Ascending aorta (tissue), 2 donors: Measurements from ENCODE around the gene CCT7. TPM values are rescaled to one million over a fixed set of nuclear protein-coding genes. Genes with fewer than 3 reads are reported as not detected.
A peak's percentile ranks its signal among the peaks of the same experiment; 100 is the strongest.

Experiments
- DNase-seq, 2 donors: peaks; one replicate each; pipeline ENCODE4 v3.0.0-alpha.2; 2019; ENCODE audit warnings: low spot score in 2 of 2
- H3K27ac ChIP-seq, 2 donors: fragments of 200-600 bp; sonication (generic); one replicate each; pipeline ENCODE4 v1.5.1; 2016 to 2017; ENCODE audit warnings: mild to moderate bottlenecking in 1 of 2
- H3K27me3 ChIP-seq: fragments of 200-600 bp; sonication (generic); one replicate; pipeline ENCODE4 v1.5.1; 2017
- H3K36me3 ChIP-seq, 2 donors: fragments of 200-600 bp; sonication (generic); one replicate each; pipeline ENCODE4 v1.5.1; 2016
- H3K4me1 ChIP-seq, 2 donors: fragments of 200-600 bp; sonication (generic); one replicate each; pipeline ENCODE4 v1.5.1; 2016 to 2017; ENCODE audit warnings: mild to moderate bottlenecking in 1 of 2
- H3K4me3 ChIP-seq, 2 donors: fragments of 200-600 bp; sonication (generic); one replicate each; pipeline ENCODE4 v1.5.1; 2016 to 2017; ENCODE audit warnings: mild to moderate bottlenecking in 1 of 2
- H3K9me3 ChIP-seq, 2 donors: fragments of 200-600 bp; sonication (generic); one replicate each; pipeline ENCODE4 v1.5.1; 2016
- CTCF ChIP-seq, 3 experiments: fragments of 200-600 bp in 2 of 3; fragments of 450-650 bp in 1 of 3; sonication (generic) in 2 of 3; IDR thresholded peaks; one replicate each; pipeline ENCODE4 v1.5.1; 2016 to 2019; ENCODE audit warnings: antibody characterized with exemption in 3 of 3, mild to moderate bottlenecking in 1 of 3, moderate library complexity in 1 of 3
- intact Hi-C: fragments of 100-400 bp; cut with DNase I; formaldehyde crosslinking; loops from one replicate; pipeline ENCODE4 v1.15.1; 2023
- total RNA-seq: library from RNA; depleted of rRNA; stranded (reverse); fragments of >200 nt; gene quantifications from one replicate; pipeline ENCODE4 v1.1.0, GENCODE V29; 2016

CCT7 gene
- total RNA-seq, 1 donor from 2014 or later, result 226 TPM

GRCh38 chr2:73291461-73292315, 57.6 kb downstream of the CCT7 start:
- no peaks in the 10 kb centered on the region for H3K9me3 ChIP-seq
- H3K27ac ChIP-seq, result no peak overlapping the region
- peaks cover 0 to 3% of the 10 kb centered on the region in 2 donors for H3K4me1 ChIP-seq
- intact Hi-C loops, result no loop called here
- peaks cover 29% of the 10 kb centered on the region for H3K27me3 ChIP-seq
- H3K4me3 ChIP-seq, result peak overlapping the region in 1 of 2 donors; percentile 21
- no peak for TF ChIP-seq CTCF (IDR thresholded peaks at IDR 0.05)
- DNase-seq, result no peak
- no peaks in the 10 kb centered on the region for H3K36me3 ChIP-seq

GRCh38 chr2:73292316-73292905, 58.3 kb downstream of the CCT7 start:
- H3K27ac ChIP-seq, result no peak overlapping the region
- no peak for DNase-seq
- H3K4me1 ChIP-seq, result peaks cover 0 to 3% of the 10 kb centered on the region in 2 donors
- H3K4me3 ChIP-seq, result no peak overlapping the region
- H3K9me3 ChIP-seq, result no peaks in the 10 kb centered on the region
- TF ChIP-seq CTCF (IDR thresholded peaks at IDR 0.05), result no peak
- intact Hi-C loops, result no loop called here
- H3K27me3 ChIP-seq, result peaks cover 29% of the 10 kb centered on the region
- H3K36me3 ChIP-seq, result no peaks in the 10 kb centered on the region

GRCh38 chr2:73292906-73293533, 58.9 kb downstream of the CCT7 start:
- H3K9me3 ChIP-seq, result no peaks in the 10 kb centered on the region
- peaks cover 29% of the 10 kb centered on the region for H3K27me3 ChIP-seq
- TF ChIP-seq CTCF (IDR thresholded peaks at IDR 0.05), result no peak
- peak overlapping the region; percentile 48 to 61 for H3K4me3 ChIP-seq
- H3K27ac ChIP-seq, result no peak overlapping the region
- peaks cover 0 to 3% of the 10 kb centered on the region in 2 donors for H3K4me1 ChIP-seq
- no peaks in the 10 kb centered on the region for H3K36me3 ChIP-seq
- intact Hi-C loops, result no loop called here
- DNase-seq, result no peak

- H3K4me3 ChIP-seq, result peak within 1 kb of the TSS; percentile 48 to 61
- no peak within 1 kb of the TSS for H3K27ac ChIP-seq
- intact Hi-C loops, result no loop called here
- no peaks in the 10 kb centered on the region for H3K9me3 ChIP-seq
- H3K27me3 ChIP-seq, result peaks cover 29% of the 10 kb centered on the region
- H3K36me3 ChIP-seq, result no peaks in the 10 kb centered on the region
- no peak for TF ChIP-seq CTCF (IDR thresholded peaks at IDR 0.05)
- peaks cover 0 to 3% of the 10 kb centered on the region in 2 donors for H3K4me1 ChIP-seq
- peak in 1 of 2 donors; percentile 69 for DNase-seq
These were observed 59.5 kb downstream of the CCT7 start, which contains the start of gene EGR4 for GRCh38 chr2:73293534-73294171. Gene EGR4 (minus strand): TSS chr2:73293548. CDS start chr2:73293317, 231 bp downstream.

- H3K27me3 ChIP-seq, result peaks cover 29% of the 10 kb centered on the region
- DNase-seq, result no peak
These were observed 60.1 kb downstream of the CCT7 start for GRCh38 chr2:73294239-73294638.

More at GRCh38 chr2:73294239-73294638, 60.1 kb downstream of the CCT7 start:
- no peaks in the 10 kb centered on the region for H3K9me3 ChIP-seq
- intact Hi-C loops, result no loop called here
- H3K4me3 ChIP-seq, result no peak overlapping the region
- no peak overlapping the region for H3K27ac ChIP-seq
- H3K36me3 ChIP-seq, result no peaks in the 10 kb centered on the region
- H3K4me1 ChIP-seq, result peaks cover 0 to 3% of the 10 kb centered on the region in 2 donors
- TF ChIP-seq CTCF (IDR thresholded peaks at IDR 0.05), result no peak
